Spleen (tissue), 7 donors: ENCODE results near the gene PTX3.

Source experiments
- CTCF ChIP-seq, 11 experiments: fragments of 200-600 bp in 7 of 11; fragments of 450-650 bp in 4 of 11; sonication (generic) in 4 of 11; IDR thresholded peaks in 8 of 11; conservative IDR thresholded peaks in 3 of 11; 1 replicate in 7 of 11; 2 replicates in 4 of 11; pipeline versions ENCODE4 v1.4.0 to v1.8.0; 2016 to 2021; ENCODE audit warnings: antibody characterized with exemption in 11 of 11, inconsistent platforms in 4 of 11, mild to moderate bottlenecking in 1 of 11
- POLR2A ChIP-seq, 3 donors: fragments of 450-650 bp; IDR thresholded peaks; one replicate each; pipeline ENCODE4 v1.5.1; 2017; ENCODE audit warnings: antibody characterized with exemption in 3 of 3, mild to moderate bottlenecking in 1 of 3
- POLR2AphosphoS5 ChIP-seq, 3 donors: sonication (generic); formaldehyde crosslinking; IDR thresholded peaks; one replicate each; pipeline ENCODE4 v1.5.1; 2017; ENCODE audit warnings: antibody characterized with exemption in 3 of 3
- donor health status: DM: no; HTN: no; CAD: no; lungs with moderate emphysema.
- donor health status: DM: no; HTN: no; CAD: no.
- donor health status: DM: no; HTN: no; CAD: no.

DNA sequence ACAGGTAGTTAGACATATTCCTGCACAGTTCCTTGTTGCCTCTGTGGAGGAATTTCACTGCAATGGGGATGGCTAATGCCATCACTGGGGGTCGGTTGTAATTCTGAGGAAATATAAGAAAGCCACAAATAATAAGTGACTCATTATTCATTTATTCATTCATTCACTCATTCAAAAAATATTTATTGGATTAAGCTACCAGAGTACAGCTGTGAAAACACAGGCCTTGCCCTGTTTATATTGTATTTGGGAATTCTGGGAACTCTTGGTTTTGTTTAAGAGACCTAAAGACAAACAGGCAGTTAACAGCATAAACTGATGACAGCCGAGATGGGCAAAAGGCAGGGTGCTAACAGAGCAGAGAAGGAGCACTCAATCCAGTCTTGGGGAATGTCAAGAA, 23.6 kb downstream of the PTX3 start:
- TF ChIP-seq POLR2A (IDR thresholded peaks at IDR 0.05) (no peak), CTCF (IDR thresholded peaks at IDR 0.05 in 8 of 11, conservative IDR thresholded peaks at IDR 0.05 in 3 of 11) (no peak), POLR2AphosphoS5 (IDR thresholded peaks at IDR 0.05) (no peak)
